ENCODE measurements around the gene HM13.
A peak's percentile ranks its signal among the peaks of the same experiment; 100 is the strongest.
"Not testable (repeated sequence)": the region's sequence is repeated elsewhere in the genome, so short reads cannot be mapped to it uniquely, and the experiment has no call there.

Gene HM13, protein sequence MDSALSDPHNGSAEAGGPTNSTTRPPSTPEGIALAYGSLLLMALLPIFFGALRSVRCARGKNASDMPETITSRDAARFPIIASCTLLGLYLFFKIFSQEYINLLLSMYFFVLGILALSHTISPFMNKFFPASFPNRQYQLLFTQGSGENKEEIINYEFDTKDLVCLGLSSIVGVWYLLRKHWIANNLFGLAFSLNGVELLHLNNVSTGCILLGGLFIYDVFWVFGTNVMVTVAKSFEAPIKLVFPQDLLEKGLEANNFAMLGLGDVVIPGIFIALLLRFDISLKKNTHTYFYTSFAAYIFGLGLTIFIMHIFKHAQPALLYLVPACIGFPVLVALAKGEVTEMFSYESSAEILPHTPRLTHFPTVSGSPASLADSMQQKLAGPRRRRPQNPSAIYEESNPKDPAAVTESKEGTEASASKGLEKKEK

DNA sequence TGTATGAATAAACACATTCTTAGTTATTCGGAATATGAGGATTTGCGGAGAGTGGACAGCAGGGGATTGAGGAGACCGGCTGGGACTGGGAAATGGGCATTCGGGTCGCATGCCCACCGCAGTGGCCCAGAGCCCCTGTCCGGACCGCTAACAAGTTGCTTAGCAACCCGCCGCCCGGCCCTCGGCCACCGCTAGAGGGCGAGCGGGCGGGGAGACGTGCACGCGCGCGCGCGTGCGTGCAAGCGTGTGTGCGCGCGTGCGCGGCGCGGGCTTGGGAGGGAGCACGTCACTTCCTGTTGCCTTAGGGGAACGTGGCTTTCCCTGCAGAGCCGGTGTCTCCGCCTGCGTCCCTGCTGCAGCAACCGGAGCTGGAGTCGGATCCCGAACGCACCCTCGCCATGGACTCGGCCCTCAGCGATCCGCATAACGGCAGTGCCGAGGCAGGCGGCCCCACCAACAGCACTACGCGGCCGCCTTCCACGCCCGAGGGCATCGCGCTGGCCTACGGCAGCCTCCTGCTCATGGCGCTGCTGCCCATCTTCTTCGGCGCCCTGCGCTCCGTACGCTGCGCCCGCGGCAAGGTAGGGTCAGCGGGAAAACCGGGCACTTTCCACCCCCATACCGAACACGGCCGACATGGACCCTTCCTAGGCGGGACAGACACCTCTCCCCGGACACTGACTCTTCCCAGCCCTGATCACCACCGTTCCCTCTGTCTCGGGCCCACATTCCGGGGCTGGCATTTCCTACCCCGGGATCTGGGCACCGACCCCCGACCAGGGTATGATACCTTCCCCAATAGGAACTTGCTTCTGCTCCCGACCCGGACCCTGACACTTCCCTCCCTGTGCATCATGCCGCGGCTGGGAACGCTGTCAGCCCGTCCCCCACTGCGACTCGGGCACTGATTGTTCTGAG lies at the start of gene HM13:
TSS of gene HM13 (plus strand) at position 289 of the 918 bp plus-strand sequence. CDS start at position 399, 110 bp downstream.
- H3K27me3 ChIP-seq = no peaks in the 10 kb centered on the region
- H3K36me3 ChIP-seq = no peaks in the 10 kb centered on the region
- peak within 1 kb of the TSS; percentile 81 to 96 for H3K4me3 ChIP-seq (ENCODE audit: low read depth in 1 of 2, low read length in 1 of 2)
- peak within 1 kb of the TSS; percentile 94 for H3K27ac ChIP-seq
- no peaks in the 10 kb centered on the region for H3K9me3 ChIP-seq
- H3K4me1 ChIP-seq (ENCODE audit: control insufficient read depth in 1 of 2, insufficient read depth in 1 of 2, low read depth in 1 of 2, low read length in 1 of 2) = peaks cover 49 to 54% of the 10 kb centered on the region in 2 experiments
- TF ChIP-seq, protein P1, sequence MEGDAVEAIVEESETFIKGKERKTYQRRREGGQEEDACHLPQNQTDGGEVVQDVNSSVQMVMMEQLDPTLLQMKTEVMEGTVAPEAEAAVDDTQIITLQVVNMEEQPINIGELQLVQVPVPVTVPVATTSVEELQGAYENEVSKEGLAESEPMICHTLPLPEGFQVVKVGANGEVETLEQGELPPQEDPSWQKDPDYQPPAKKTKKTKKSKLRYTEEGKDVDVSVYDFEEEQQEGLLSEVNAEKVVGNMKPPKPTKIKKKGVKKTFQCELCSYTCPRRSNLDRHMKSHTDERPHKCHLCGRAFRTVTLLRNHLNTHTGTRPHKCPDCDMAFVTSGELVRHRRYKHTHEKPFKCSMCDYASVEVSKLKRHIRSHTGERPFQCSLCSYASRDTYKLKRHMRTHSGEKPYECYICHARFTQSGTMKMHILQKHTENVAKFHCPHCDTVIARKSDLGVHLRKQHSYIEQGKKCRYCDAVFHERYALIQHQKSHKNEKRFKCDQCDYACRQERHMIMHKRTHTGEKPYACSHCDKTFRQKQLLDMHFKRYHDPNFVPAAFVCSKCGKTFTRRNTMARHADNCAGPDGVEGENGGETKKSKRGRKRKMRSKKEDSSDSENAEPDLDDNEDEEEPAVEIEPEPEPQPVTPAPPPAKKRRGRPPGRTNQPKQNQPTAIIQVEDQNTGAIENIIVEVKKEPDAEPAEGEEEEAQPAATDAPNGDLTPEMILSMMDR (IDR thresholded peaks at IDR 0.05) = peak; percentile 97

DNA sequence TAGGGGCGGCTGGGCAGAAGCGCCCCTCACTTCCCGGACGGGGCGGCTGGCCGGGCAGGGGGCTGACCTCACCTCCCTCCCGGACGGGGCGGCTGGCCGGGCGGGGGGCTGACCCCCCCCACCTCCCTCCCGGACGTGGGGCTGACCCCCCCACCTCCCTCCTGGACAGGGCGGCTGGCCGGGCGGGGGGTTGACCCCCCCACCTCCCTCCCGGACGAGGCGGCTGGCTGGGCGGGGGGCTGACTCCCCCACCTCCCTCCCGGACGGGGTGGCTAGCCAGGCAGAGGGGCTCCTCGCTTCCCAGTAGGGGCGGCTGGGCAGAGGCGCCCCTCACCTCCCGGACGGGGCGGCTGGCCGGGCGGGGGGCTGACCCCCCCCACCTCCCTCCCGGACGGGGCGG lies 43.3 kb upstream of the HM13 start:
- not testable (repeated sequence) for H3K36me3 ChIP-seq; H3K9me3 ChIP-seq; H3K4me3 ChIP-seq (ENCODE audit: low read depth in 1 of 2, low read length in 1 of 2); H3K4me1 ChIP-seq (ENCODE audit: control insufficient read depth in 1 of 2, insufficient read depth in 1 of 2, low read depth in 1 of 2, low read length in 1 of 2); H3K27ac ChIP-seq
- H3K27me3 ChIP-seq = peaks cover 36% of the 10 kb centered on the region

DNA sequence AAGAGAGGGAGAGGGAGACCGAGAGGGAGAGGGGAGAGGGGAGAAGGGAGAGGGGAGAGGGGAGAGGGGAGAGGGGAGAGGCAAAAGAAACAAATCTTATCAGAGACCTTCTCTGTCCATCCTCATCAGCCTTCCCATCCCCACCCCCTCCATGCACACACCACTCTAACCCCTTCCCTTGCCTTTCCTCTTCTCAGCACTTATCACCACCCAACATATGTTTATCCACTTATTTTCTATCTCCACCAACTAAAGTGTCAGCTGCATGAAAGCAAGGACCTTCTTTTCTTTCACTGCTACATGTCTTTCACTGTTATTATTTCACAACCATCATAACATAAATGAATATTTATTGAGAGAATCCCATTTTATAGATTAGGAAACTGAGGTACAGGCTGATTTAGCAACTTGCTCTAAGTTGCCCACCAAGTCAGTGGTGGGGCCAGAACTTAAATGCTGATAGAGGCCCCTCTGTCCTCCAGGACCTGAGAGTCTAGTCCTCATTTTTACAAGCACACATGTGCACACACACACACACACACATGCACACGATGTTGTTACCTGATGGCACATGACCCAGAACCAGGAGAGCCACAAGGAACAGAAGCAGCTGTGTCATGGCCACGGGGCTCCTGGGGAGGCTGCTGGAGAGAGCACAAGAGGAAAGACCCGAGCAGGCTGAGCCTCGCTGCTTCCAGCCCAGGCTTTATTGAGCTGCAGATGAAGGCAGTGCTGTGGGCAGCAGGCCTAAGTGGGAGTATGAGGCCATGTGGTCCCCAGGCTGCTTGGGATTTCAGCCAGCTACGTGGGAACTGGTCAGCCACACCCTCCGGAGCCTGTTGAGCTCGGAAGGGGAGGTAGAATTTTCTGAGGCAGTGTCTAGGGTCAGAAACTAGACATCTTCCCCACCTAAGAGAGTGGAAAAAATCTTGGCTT lies 41.6 kb upstream of the HM13 start:
- no peaks in the 10 kb centered on the region for H3K4me1 ChIP-seq (ENCODE audit: control insufficient read depth in 1 of 2, insufficient read depth in 1 of 2, low read depth in 1 of 2, low read length in 1 of 2)
- H3K36me3 ChIP-seq = no peaks in the 10 kb centered on the region
- no peak overlapping the region for H3K4me3 ChIP-seq (ENCODE audit: low read depth in 1 of 2, low read length in 1 of 2)
- TF ChIP-seq, protein P1 (IDR thresholded peaks at IDR 0.05) = no peak
- H3K27me3 ChIP-seq = peaks cover 54% of the 10 kb centered on the region
- H3K27ac ChIP-seq = no peak overlapping the region
- H3K9me3 ChIP-seq = no peaks in the 10 kb centered on the region

DNA sequence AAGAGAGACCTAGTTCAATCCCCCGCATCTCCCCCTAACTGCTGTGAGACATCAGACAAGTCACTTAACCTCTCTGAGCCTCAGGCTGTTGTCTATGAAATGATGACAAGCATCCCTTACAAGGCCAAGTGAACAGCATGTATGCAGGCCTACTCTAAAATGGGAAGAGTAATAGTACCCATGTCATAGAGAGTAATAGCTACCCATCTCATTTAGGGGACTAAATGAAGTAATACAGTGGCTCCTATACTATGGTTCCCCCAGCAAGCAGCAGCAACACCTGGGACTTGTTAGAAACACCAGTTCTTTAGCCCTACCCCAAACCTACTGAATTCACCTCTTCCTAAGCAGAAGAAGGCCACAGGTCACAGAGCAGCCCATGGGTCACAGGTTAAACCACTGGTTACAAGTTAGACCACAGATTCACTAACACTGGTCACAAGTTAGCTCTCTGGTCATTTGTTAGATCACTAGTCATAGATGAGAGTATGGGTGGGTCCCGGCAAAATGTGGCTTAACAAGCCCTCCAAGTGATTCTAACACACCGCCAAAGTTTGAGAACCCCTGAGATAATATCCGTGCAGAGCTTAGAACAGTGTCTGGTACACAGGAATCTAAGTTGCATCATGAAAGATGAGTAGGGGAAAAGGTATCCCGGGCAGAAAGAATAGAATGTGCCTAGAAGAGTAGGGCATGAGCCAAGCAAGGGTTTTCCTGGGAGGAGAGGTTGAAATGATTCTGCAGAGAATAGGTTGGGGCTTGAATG lies 40.7 kb upstream of the HM13 start:
- TF ChIP-seq, protein P1 (IDR thresholded peaks at IDR 0.05) = no peak
- no peak overlapping the region for H3K27ac ChIP-seq
- H3K36me3 ChIP-seq = no peaks in the 10 kb centered on the region
- no peaks in the 10 kb centered on the region for H3K9me3 ChIP-seq
- no peaks in the 10 kb centered on the region for H3K4me1 ChIP-seq (ENCODE audit: control insufficient read depth in 1 of 2, insufficient read depth in 1 of 2, low read depth in 1 of 2, low read length in 1 of 2)
- peaks cover 62% of the 10 kb centered on the region for H3K27me3 ChIP-seq
- H3K4me3 ChIP-seq (ENCODE audit: low read depth in 1 of 2, low read length in 1 of 2) = no peak overlapping the region

DNA sequence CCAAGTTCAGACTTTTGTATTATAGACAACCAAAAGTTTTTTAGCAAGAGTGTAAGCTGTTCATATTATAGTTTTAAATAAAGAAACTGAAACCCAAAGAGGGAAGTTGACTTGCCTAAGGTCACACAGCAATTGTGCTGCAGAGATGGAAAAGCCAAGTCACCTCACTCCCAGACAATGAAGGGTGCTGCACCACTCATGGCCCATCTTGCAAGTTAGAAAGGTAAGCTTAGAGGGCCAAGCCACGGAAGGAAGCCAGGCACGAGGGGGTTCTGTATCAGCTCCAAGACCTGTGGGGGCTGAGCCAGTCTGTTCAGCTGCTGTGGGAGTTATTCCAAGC lies 40.2 kb upstream of the HM13 start:
- TF ChIP-seq, protein P1 (IDR thresholded peaks at IDR 0.05) = no peak
- H3K4me1 ChIP-seq (ENCODE audit: control insufficient read depth in 1 of 2, insufficient read depth in 1 of 2, low read depth in 1 of 2, low read length in 1 of 2) = no peaks in the 10 kb centered on the region
- H3K9me3 ChIP-seq = no peaks in the 10 kb centered on the region
- H3K4me3 ChIP-seq (ENCODE audit: low read depth in 1 of 2, low read length in 1 of 2) = no peak overlapping the region
- H3K27me3 ChIP-seq = peaks cover 68% of the 10 kb centered on the region
- H3K36me3 ChIP-seq = no peaks in the 10 kb centered on the region
- no peak overlapping the region for H3K27ac ChIP-seq
